Kidney (tissue), 14 donors: Measurements from ENCODE around the gene KLHL34. TPM values are rescaled to one million over a fixed set of nuclear protein-coding genes. Genes with fewer than 3 reads are reported as not detected.

Source experiments
- DNase-seq, 5 donors: peaks; one replicate each; pipeline ENCODE4 v3.0.0-alpha.2; 2013 to 2020
- FAIRE-seq: peaks from 2 replicates; lab custom pipeline; 2012; peaks lifted over from hg19 to GRCh38; lab: Jason Lieb, UNC
- H3K27ac ChIP-seq, 2 donors: one replicate each; pipeline ENCODE4 v1.7.0; 2013; ENCODE audit warnings: low read depth in 2 of 2, low read length in 2 of 2, inconsistent platforms in 1 of 2
- H3K27me3 ChIP-seq: one replicate; pipeline ENCODE4 v1.7.1; 2013; ENCODE audit warnings: low read length, inconsistent platforms; ENCODE audit not compliant: control insufficient read depth, insufficient read depth
- H3K36me3 ChIP-seq, 3 donors: one replicate each; pipeline versions ENCODE4 v1.7.0 to v1.7.1; 2013; ENCODE audit warnings: low read length in 3 of 3, control low read depth in 1 of 3, inconsistent platforms in 1 of 3; ENCODE audit not compliant: insufficient read depth in 3 of 3, control insufficient read depth in 2 of 3
- H3K4me1 ChIP-seq, 3 donors: one replicate each; pipeline versions ENCODE4 v1.7.0 to v1.7.1; 2013; ENCODE audit warnings: low read length in 3 of 3, inconsistent platforms in 1 of 3, low read depth in 1 of 3; ENCODE audit not compliant: control insufficient read depth in 2 of 3, insufficient read depth in 2 of 3
- H3K4me3 ChIP-seq, 3 donors: one replicate each; pipeline versions ENCODE4 v1.7.0 to v1.8.1; 2013; ENCODE audit warnings: low read length in 3 of 3, control low read depth in 1 of 3, inconsistent platforms in 1 of 3
- H3K9ac ChIP-seq, 3 donors: one replicate each; pipeline versions ENCODE4 v1.7.0 to v1.7.1; 2013; ENCODE audit warnings: low read length in 3 of 3, control low read depth in 1 of 3, inconsistent platforms in 1 of 3
- H3K9me3 ChIP-seq, 3 donors: one replicate each; pipeline versions ENCODE4 v1.7.0 to v1.7.1; 2013; ENCODE audit warnings: low read length in 3 of 3, control low read depth in 1 of 3, inconsistent platforms in 1 of 3; ENCODE audit not compliant: control insufficient read depth in 2 of 3, insufficient read depth in 1 of 3
- CTCF ChIP-seq: IDR thresholded peaks from 3 replicates; pipeline ENCODE4 v1.5.1; 2012; ENCODE audit warnings: mild to moderate bottlenecking, moderate library complexity, borderline replicate concordance; ENCODE audit not compliant: insufficient read depth; ENCODE audit errors: extremely low read depth
- intact Hi-C: fragments of 100-400 bp; cut with DNase I; formaldehyde crosslinking; loops from one replicate; pipeline ENCODE4 v1.11.1; 2022
- polyA plus RNA-seq: library from polyadenylated mRNA; stranded (reverse); fragments of 350-450 nt; fragmentation: Illumina TruSeq; extraction: RNeasy Lipid Tissue Mini Kit (QIAGEN cat#74804); gene quantifications from one replicate; pipeline ENCODE4 v1.2.3, GENCODE V29; 2014; ENCODE audit warnings: low read depth, low replicate concordance; ENCODE audit not compliant: insufficient read depth
- total RNA-seq: library from RNA; stranded (reverse); fragmentation: NEBNext Ultra II Directional; extraction: Animal tissue kit (Norgen Biotek cat#: 25700); gene quantifications from one replicate; pipeline ENCODE4 v1.2.1, GENCODE V29; 2021
- donor health status: control.
- donor health status: control.
- donor health status: control.
- donor health status: control.
- donor health status: control.
- donor health status: DM: yes; HTN: yes; CAD: no.
- donor health status: Normal renal cell carcinoma (clear cell type).

Gene KLHL34
- total and polyA plus RNA-seq, 2 donors from 2014 or later: 0.09 TPM; not detected in 1

GRCh38 chrX:21610168-21610567 is 48.0 kb downstream of the KLHL34 start:
- intact Hi-C loops: no loop called here
- H3K9me3 ChIP-seq: no peaks in the 10 kb centered on the region
- H3K27ac ChIP-seq: no peak overlapping the region
- no peak overlapping the region for H3K4me3 ChIP-seq
- no peak for TF ChIP-seq CTCF
- FAIRE-seq: no peak
- no peak overlapping the region for H3K9ac ChIP-seq
- H3K4me1 ChIP-seq: no peaks in the 10 kb centered on the region
- DNase-seq: no peak
- H3K27me3 ChIP-seq: peaks cover 3% of the 10 kb centered on the region
- H3K36me3 ChIP-seq: no peaks in the 10 kb centered on the region

- DNase-seq (peak in 1 of 5 donors; percentile 0), FAIRE-seq (no peak)
- Histone ChIP-seq H3K9ac (no peak overlapping the region), H3K4me1 (no peaks in the 10 kb centered on the region), H3K27ac (no peak overlapping the region), H3K27me3 (no peaks in the 10 kb centered on the region), H3K4me3 (no peak overlapping the region), H3K9me3 (no peaks in the 10 kb centered on the region), H3K36me3 (no peaks in the 10 kb centered on the region)
- intact Hi-C loops: no loop called here
- TF ChIP-seq CTCF: no peak
These were observed 52.1 kb downstream of the KLHL34 start for GRCh38 chrX:21606002-21606401.

Other genes with a start within 250 kb of the KLHL34 start
- not detected for gene SMPX, start 99.8 kb upstream of the KLHL34 start, total RNA-seq
- not detected for gene SMPX, start 99.8 kb upstream of the KLHL34 start, polyA plus RNA-seq
- gene MBTPS2, start 181.3 kb upstream of the KLHL34 start, total RNA-seq: 13.4 TPM
- 4.9 TPM for gene MBTPS2, start 181.3 kb upstream of the KLHL34 start, polyA plus RNA-seq
- gene YY2, start 197.7 kb upstream of the KLHL34 start, total RNA-seq: 2.3 TPM
- 0.58 TPM for gene YY2, start 197.7 kb upstream of the KLHL34 start, polyA plus RNA-seq